ENCODE measurements around the gene DIAPH3.

GRCh38 chr13:59946944-59947343, 216.8 kb downstream of the DIAPH3 start:
- no peak for TF ChIP-seq POLR2A (IDR thresholded peaks at IDR 0.05; ENCODE audit: low read length)
- TF ChIP-seq ZSCAN20 (CRISPR knock-in tag; IDR thresholded peaks at IDR 0.05), result no peak
- TF ChIP-seq CTCF (IDR thresholded peaks at IDR 0.05), result no peak
- TF ChIP-seq PBX3 (IDR thresholded peaks at IDR 0.05), result no peak
- no peak for TF ChIP-seq RARB (CRISPR knock-in tag; IDR thresholded peaks at IDR 0.05)
- TF ChIP-seq HDAC2 (IDR thresholded peaks at IDR 0.05), result no peak
- no peak for TF ChIP-seq EP300 (IDR thresholded peaks at IDR 0.05)
